NCI-H748 treated with DMSO at 0.1 percent for 48 hours (cell line): Measurements from ENCODE around the gene SPR.

Source experiments
- DNase-seq: peaks from one replicate; lab custom pipeline; 2025; lab: John Stamatoyannopoulos, UW

The SPR gene

DNA sequence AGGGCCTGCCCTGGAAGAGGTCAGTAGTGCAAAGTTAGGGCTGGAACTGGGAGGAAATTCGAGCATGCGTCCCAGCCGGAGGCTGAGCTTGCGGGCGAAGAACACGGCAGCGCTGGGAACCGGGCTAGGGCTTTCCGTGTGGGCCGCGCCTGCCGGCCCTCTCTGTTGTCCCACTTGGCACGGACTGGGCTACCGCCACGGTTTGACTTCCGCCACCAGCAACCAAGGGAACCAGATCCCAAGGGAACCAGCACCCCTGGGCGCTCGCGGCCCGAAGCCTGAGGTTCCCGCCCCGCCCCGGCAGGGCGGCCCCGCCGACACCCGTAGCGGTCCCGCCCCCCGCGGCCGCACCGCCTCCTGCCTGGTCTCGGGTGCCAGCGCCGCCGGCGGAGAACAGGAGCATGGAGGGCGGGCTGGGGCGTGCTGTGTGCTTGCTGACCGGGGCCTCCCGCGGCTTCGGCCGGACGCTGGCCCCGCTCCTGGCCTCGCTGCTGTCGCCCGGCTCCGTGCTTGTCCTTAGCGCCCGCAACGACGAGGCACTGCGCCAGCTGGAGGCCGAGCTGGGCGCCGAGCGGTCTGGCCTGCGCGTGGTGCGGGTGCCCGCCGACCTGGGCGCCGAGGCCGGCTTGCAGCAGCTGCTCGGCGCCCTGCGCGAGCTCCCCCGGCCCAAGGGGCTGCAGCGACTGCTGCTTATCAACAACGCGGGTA is at the start of gene SPR:
Gene SPR, plus strand, starts transcription at position 377 of the 708 bp plus-strand sequence. Its CDS starts 25 bp downstream, at position 402.
- DNase-seq, result peak; percentile 15

DNA sequence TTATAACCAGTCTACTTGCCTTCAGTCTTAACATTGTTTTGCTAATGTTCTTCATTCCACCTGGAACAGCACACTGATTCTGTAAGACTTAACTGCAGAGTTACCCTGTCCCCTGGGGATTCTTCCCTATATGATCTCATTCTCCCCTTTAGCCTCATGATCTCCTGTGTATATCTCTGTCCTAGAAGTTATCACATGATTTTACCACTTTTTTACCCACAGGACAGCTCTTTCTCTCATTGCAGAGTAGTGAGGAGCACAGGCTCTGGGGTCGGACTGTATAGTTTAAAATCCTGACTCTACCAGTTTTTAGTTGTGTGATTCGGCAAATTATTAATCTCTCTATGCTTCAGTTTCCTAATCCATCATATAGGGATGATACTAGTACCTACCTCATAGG is 47.1 kb upstream of the SPR start:
- DNase-seq, result no peak

DNA sequence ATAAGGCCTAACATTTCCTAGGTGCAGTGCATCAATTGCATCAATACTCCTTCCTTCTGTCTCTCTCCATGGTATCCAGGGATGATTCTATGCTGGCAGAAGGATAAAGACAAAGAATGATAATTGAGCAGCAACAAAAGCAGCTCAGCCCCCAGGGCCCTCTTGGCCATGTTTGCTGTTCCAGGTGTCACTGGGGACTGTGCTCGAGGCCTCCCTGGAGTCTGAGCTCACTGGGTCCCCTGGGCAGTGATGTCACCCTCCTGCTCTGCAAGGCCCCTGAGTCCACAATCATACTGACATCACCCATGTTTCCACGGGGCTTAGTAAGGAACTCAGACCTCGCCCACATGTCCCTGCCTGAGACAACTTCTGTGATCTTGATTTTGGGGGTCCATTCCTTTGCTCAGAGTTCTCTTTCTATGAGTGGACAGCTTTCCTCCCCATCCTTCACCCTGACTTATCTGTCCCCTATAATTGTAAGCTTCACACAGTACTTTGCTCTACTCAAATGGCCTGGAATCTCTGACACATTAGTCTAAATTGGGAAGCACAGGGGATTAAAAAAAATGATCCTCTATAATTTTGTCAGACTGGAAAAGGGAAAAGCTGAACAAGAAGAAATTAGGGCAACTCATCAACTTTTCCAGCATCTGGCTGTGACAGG is 45.6 kb upstream of the SPR start:
- no peak for DNase-seq

DNA sequence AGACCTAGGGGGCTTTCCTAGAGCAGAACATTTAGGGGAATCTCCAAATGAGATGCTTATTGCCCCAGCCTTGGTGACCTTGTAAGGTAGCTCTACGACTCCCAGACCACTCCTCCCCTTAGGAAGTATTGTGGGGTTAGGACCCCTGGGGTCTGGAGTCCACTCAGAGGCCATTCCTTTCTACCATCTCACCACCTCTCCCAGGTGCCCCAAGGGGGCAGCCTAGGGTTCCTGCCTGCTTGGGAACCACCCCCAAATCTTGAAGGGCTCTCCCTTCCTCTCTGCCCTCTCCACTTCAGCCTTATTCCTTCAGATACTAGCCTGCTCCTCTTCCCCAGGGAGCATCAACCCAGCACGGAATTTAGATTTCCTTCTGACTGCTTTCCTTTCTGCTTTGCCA is 43.9 kb upstream of the SPR start:
- DNase-seq, result no peak

DNA sequence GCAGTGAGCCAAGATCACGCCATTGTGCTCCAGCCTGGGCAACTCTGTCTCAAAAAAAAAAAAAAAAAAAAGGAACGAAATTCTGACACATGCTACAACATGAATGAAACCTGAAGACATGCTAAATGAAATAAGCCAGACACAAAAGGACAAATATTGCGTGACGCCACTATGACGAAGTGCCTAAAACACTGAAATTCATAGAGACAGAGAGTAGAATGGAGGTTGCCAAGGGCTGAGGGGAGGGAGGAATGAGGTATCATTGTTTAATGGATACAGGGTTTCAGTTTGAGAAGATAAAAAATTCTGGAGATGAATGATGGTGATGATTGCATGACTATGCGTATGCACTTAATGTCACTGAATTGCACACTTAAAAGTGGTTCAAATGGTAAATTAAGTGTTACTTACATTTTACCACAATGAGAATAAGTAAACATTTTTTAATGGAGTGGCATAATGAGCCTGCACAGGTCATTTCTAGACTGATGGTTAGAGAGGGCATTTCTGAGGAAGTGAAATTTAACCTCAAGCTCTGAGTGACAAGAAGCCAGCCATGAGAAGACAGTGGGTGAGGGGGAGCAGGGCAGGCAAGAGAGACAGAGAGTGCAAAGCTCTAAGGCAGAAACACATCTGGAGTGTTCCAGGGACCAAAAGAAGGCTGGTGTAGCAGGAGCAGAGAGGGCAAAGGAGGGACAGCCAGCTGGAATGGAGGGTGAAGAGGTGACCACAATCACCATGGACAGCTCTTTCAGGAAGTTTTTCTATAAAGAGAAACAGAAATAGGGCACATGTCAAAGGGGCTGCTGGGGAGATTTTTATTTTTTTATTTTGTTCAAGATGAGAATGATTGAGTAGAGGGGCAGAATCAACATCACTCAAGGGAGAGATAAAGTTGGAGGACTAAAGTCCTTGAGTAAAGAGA is 40.8 kb upstream of the SPR start:
- no peak for DNase-seq

DNA sequence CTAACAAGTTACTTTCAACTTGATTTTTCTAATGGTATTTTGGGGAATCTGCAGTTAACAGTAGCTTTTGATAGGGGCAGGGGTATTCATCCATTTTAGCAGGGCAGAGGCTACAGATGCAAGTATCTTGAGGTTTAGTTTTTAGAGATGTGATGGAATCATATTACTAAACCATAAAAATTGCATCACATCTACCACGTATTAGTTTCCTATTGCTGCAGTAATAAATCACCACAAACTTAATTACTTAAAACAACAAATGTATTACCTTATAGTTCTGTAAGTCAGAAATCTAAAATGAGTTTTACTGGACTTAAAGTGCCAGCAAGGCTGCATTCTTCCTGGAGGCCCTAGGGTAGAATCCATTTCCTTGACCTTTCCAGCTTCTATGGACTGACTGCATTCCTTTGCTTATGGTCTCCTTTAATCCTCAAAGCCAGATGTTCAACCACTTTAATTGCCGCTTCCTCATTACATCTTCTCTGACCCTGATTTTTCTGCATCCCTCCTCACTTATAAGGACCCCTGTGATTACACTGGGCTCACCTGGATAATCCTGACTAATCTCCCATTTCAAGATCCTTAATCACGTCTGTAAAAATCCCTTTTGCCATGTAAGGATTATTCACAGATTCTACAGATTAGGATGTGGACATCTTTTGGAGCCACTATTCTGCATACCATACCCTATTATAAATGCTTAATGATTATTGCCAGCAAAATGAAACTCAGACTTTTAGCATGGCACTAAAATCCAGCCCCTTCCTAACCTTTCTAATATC is 39.5 kb upstream of the SPR start:
- no peak for DNase-seq

DNA sequence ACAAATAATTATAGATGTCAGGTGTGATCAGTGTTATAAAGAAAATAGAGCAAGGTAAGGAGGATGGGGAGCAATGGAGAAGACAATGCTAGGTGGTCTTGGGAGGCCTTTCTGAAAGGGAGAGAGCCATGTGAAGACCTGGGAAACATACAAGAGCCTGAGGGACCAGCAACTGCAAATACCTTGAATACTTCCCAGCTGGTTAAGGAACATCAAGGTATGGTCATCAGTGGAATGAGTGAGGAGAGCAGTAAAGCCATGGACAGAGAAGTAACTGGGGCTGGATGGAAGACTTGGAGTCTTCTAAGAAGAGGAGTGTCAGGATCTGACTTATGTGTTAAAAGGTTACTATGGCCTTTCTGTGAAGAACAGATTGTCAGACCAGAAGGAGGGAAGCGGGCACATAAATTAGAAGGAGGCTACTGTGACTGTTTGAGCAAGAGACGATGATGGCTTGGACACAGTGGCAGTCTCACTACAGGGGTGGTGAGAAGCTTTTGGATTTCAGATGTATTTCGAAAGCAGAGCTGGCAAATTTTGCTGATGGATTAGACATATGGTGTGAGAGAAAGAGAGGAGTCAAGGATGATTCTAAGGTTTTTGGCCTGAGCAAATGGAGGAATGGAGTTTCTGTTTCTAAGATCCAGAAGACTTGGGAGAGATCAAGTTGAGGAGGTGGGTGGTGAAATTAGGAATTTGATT is 38.6 kb upstream of the SPR start:
- no peak for DNase-seq

DNA sequence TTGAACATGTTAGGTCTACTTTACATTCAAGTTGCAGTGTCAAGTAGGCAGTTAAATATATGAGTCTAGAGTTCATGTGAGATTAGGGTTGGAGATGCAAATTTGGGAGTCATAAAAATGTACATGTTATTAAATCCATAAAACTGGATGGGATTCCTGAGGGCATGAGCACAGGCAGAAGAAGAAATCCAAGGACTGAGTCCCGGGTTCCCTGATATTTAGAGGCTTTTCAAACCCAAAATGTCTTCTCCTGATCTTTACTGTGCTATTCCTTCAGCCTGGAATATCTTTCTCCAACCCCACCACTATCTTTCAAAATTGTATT is 38.1 kb upstream of the SPR start:
- DNase-seq, result no peak

DNA sequence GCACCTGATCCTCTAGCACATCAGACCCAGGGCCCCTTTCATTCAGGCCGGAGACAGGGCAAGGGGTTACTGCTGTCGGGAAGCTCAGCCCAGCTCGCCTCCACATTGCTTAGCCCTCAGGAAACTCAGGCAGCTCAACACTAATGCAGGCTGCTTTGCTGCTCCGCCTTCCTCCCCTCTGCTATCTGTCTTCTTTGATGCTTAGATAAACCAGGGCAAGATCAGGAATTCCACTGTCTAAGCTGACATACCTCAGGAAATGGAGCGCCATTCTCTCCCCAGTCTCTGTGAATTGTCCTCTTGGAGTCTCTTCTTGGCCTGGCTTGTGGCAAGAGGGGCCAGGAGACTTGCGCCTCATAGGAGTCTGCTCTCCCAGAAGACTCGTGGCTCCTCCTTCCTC is 35.9 kb upstream of the SPR start:
- no peak for DNase-seq

DNA sequence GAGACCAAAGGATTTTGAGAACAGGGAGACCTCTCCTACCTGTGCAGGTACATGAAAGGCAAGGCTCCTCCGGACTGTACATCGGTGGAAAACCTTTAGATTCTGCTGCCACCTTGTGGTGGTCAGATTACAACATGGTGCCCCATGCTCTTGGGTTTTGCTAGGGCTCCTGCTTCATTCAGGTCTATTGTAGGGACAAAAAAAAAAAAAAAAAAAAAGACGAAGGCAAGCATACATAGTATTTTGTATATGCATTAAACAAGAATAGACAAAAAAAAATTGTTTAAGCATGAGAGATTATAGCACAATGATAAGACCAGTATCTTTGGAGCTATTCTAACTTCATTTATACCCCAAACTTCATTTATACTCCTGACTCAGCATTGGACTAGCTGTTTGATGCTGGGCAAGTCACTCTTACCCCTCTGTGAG is 27.4 kb upstream of the SPR start:
- DNase-seq, result peak; percentile 15

DNA sequence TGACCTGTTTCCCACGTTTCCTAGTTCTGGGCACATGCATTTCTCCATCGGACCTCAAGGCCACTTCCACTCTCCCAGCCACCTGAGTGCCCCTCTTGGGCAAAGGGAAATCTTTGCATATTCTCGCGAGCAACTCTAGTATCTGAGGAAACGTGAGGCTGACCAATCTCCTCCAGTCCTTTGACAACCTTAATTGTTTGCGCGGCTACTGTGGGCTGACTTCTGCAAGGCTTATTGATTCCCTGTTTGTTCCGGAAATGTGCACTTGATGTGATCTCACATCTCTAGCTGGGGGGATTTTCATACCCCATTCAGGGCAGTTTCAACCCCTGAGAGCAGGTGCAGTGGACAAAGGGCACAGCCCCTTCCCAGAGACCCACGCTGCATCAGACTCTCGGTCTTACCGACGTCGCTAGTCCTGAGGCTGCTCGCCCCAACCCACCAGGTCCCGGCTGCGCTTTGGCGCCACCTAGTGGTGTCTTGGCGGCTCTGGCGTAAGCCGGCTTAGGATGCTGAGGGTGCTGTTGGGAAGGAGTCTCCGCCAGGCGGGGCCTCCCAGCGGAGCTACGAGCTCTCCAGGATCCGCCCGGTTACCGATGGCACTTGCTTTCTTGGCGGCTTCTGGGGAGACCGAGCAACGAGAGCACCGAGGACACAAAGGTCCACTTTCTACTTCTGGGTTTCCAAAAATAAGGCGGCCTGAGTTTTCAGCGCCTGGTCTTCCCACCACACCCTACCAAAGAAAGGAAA is 24.8 kb upstream of the SPR start:
- DNase-seq, result peak; percentile 39

DNA sequence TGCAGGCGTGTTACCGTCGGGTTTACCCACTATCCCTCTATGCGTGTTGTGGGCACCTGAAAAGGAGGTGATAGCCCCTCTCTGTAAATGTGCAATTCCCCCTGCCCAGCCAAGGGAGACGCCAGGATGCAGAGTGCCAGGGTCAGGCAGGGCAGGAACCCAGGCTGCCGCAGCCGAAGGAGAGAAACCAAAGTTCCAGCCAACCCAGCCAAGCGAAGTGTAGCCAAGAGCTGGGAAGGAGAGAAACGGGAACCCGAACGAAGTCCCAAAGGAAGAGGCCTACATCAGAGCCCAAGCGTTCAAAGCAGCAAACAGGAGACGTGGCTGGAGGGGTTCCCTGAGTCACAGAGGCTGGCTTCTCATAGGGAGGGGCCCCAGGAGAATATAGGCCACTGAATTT is 24.2 kb upstream of the SPR start:
- DNase-seq, result no peak

DNA sequence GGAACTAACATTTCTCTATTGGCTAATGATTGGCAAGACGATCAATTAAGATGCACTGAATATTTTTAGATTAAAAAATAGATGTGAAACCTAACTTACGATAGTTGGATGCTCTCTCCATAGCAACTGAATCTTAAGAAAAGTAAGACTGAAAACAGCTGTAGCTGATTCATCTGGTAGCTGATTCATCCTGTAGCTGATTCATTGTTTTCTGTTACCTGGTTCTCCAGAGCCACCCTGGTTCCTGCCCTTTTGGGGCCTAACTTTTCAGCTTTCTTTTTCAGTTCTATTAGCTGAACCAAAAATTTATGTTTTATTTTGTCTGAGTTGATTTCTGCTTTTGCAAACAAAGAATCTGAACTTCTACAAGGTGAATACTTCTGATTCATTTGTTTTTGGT is 22.7 kb upstream of the SPR start:
- DNase-seq, result no peak

DNA sequence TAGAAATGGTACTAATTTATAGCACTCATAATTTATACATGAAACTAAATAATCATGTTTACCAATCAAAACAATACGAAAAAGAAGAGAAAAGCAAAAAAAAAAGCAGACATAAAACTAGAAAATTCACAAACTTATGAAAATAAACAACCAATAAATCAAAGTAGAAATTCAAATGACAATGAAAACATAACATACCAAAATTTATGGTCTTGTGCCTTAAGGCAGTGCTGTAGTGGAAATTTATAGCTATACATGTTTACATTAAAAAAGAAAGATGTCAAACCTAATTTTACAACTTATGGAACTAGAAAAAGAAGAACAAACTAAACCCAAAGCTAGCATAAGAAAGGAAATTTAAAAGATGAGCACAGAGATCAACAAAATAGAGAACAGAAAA is 16.1 kb upstream of the SPR start:
- DNase-seq, result no peak

DNA sequence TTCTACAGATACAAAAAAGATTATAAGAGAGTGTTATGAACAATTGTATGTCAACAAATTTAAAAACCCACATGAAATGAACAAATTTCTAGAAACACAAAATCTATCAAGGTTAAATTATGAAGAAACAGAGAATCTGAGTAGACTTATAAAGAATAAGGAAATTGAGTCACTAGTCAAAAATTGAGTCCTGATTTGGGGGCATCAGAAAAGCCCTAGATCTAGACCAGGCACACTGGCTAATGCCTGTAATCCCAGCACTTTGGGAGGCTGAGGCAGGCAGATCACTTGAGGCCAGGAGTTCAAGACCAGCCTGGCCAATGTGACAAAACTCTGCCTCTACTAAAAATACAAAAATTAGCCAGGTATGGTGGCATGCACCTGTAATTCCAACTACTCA is 15.3 kb upstream of the SPR start:
- no peak for DNase-seq

DNA sequence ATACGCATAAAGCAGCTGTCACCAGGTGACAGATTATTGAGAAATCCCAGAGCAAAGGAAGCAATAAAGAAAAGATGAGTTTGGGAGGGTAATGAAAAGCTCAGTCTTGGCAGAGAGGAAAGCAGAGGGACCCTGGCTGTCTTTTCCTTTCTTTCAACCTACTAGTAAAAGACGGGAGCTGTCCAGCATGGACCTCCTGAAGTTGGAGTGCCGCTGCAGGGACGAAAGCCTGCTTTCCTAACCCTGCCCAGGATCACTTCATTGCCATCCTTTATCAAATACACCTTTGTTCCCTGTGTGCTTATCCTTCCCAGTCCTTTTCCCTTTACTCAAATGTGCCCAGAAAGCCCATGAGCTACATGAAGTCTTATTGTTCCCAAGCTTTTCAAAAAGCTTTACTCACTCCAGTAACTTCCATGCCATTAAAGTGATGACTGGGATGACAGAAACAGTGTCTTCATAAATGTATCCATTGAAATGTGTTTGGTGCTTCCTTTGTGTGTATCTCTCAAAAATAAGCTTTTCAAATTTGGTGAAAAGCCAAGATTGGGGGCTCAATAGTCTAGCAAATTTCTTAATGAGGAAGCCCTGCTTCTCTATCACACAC is 3.7 kb upstream of the SPR start:
- no peak for DNase-seq

DNA sequence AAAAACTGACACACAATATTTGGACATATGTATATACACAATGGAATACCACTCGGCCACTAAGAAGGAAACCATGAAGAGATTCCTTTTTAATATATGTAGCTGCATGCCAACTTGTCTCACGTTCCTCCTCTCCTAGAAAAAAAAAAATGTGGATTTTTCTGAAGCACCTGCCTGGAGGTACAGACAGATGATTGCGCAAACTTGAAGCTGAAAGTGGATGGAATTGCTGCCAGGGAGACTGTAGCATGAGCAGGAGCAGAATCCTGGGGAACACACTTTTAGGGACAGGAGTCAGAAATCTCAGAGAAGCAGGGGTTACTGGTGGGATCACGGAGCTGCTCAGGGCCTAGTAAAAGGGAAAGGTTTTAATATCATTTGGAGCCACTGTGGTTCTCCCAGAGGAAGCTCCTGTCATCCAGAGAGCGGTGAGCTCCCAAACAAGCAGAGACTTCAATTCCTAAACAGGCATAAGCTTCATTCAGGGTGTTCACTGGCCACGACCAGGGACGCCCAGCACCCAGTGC is 640 bp upstream of the SPR start:
- no peak for DNase-seq

DNA sequence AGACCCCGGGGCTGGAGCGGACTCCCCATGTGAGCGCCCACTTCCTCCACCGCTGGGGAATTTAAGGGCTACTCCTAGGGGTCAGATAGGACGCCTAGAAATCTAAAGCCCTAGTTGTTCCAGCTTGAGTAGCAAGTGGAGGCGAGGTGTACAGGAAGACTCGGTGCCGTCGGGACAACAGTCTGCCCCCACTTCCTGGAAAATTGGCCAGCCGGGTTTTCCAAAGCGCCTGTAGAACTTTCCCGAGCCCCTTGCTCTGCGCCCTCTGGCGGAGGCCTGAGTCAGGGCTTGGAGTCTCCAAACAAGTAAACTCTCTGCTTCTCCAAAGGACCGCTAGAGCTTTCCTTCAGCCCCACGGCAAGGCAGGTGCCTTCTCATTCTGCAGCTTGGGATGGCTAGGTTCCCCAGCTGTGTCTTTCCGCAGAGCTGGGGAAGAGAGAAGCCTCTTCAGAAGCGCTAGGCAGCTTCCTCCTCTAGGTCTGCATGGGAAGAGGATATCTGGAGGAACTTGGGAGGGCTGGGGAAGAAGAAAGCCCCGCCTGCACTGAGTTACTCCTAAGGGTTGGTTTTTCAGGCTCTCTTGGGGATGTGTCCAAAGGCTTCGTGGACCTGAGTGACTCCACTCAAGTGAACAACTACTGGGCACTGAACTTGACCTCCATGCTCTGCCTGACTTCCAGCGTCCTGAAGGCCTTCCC is 681 bp downstream of the SPR start:
- peak; percentile 53 for DNase-seq

DNA sequence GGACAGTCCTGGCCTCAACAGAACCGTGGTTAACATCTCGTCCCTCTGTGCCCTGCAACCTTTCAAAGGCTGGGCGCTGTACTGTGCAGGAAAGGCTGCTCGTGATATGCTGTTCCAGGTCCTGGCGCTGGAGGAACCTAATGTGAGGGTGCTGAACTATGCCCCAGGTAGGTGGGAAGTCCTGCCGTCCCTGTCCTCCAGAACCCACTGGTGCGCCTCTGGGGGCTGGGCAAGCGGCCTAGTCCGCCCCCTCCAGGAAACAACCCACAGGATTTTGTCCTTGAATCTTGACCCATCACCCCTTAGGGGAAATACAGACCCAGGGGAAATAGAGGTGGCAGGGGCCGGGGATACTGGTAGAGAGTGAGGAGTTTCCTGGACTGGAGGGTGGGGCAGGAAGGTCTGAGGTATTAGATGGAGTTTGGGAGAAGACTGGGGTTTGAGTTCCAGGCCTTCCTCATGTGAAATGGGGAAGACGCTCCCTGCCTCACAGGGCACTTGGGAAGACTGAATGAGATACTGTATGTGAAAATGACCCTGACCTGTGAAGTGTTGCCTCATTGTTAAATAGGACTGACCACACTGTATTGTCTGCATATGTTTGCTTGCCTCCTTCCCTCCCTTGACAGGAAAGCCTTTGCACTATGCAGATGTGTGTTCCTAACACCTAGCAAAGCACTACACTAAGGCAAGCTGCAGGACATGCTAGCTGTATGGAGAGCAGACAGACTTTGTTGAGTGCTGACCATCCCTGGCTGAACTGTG is 1.4 kb downstream of the SPR start:
- no peak for DNase-seq
